Measurements from ENCODE around the gene DAPK1. TPM values are rescaled to one million over a fixed set of nuclear protein-coding genes. Genes with fewer than 3 reads are reported as not detected.
"Not testable (repeated sequence)": the region's sequence is repeated elsewhere in the genome, so short reads cannot be mapped to it uniquely, and the experiment has no call there.

Gene DAPK1
- total RNA-seq, 1 experiment from 2014 or later: 25.5 TPM

DNA sequence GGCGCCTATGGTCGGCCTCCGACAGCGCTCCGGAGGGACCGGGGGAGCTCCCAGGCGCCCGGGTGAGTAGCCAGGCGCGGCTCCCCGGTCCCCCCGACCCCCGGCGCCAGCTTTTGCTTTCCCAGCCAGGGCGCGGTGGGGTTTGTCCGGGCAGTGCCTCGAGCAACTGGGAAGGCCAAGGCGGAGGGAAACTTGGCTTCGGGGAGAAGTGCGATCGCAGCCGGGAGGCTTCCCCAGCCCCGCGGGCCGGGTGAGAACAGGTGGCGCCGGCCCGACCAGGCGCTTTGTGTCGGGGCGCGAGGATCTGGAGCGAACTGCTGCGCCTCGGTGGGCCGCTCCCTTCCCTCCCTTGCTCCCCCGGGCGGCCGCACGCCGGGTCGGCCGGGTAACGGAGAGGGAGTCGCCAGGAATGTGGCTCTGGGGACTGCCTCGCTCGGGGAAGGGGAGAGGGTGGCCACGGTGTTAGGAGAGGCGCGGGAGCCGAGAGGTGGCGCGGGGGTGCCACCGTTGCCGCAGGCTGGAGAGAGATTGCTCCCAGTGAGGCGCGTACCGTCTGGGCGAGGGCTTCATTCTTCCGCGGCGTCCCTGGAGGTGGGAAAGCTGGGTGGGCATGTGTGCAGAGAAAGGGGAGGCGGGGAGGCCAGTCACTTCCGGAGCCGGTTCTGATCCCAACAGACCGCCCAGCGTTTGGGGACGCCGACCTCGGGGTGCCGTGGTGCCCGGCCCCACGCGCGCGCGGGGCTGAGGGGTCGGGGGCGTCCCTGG lies 561 bp downstream of the DAPK1 start:
- peak; percentile 20 for DNase-seq (ENCODE audit: low spot score)

GRCh38 chr9:87498811-87499360 lies 1.2 kb downstream of the DAPK1 start:
- no peak for DNase-seq (ENCODE audit: low spot score)

- DNase-seq (ENCODE audit: low spot score): no peak
Observed at GRCh38 chr9:87499424-87500017, 1.9 kb downstream of the DAPK1 start.

DNA sequence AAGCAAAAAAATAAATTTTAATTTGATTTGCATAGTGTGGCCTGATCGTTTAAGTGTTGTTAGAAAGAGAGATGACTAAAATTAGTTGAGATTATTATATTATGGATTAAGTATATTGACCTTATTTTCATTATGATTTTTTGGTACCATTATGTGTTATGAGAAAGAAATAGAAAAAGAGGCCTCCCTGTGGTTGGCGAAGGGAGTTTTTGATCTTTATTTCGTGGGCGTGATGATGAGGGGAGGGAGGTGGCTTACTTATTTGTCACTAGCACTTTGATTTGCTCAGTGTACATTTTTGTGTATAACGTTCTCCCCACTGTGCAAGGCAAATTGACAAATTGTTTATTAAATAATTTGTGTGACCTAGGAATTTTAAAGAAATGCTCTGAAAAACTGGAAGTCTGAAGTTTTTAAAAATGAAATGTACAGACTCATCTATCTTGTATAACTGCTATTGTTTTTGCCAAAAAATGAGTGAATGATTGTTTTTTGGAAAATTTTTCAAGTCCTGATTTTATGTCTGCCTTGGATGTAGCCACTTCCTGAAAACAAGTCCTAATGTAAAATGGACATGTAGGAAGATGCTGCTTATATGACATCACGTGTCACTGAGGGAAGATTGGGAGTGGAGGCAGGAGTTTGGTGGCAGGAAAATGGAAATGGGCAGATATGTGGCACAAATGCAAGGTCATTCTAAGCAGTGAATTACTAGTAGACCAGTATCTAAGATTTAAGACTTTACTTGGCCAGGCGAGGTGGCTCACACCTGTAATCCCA lies 3.0 kb downstream of the DAPK1 start:
- DNase-seq (ENCODE audit: low spot score): no peak

GRCh38 chr9:87501271-87501656 lies 3.6 kb downstream of the DAPK1 start:
- DNase-seq (ENCODE audit: low spot score): not testable (repeated sequence)

- DNase-seq (ENCODE audit: low spot score): no peak
Observed at GRCh38 chr9:87501806-87502205, 4.1 kb downstream of the DAPK1 start.

DNA sequence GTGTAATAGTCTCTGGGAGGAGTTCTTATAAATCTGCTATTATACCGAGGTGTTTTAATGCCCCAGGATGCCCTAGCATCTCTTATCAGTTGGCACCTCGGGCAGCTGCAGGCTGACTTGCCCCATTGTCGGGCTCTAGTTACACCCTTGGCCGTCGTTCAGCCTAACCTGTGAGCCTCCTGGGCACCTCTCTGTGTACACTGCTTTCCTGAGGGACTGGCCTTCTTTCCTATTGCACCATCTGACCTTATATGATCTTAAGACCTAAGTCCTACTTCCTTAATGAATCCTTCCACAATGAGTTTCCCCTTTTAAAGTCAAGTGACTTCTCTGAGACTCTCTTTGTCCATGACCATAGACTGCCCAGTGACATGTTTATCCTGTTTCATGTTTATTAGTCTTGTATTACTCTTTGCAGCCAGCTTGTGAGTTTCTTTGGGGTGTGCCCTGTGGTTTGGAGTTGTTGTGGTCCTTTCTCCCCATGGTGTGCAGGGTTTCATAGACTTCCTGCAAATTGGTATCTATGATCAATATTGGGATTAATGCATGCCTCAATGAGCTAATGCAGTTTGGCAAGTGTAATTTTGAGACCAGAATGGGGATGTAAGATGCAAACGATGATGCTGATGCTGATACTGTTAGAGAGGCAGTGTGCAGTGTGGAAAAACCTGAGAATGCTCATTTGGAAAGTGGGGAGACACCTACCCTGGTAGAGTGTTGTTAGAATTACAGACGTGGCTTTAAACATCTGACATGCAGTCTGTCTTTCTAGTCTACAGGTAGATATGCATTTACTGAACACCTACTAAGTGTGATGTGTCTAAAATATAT lies 4.9 kb downstream of the DAPK1 start:
- no peak for DNase-seq (ENCODE audit: low spot score)

GRCh38 chr9:87503430-87503829 lies 5.8 kb downstream of the DAPK1 start:
- no peak for DNase-seq (ENCODE audit: low spot score)

DNA sequence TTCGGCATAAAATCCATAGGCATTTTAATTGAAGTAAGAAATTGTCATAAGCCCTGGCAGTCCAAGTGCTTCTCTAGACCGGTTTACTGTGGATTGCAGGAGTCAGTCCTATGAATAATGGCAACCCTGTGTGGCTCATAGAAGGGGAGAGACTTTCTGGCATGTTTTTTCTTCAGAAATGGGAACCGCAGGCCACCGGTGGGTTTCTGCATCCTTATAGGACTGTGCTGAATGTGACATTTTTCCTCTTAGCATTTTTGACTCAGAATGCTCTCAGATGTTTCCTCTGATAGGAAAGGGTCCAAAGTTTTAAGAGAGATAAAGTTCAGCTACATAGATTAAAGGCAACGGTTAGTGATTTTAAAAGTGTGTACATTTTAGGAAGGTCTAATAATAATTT lies 6.3 kb downstream of the DAPK1 start:
- no peak for DNase-seq (ENCODE audit: low spot score)

DNA sequence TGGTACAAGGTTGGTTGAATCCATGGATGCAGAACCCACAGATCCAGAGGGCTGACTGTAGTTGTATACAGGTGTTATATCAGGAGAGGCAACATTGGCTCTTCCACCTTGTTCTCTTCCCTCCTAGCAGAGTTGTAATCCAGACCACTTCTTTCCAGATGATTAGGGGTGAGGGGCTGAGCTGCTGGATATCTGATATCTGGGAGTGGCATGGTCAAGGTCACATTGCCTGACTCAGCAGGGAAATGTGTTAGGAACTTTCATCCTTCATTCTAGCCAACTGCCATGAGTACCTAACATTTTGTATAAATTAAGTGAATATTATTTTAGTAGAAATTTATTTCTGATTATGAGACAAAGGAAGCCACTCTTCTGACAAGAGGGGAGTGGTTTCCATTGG lies 7.3 kb downstream of the DAPK1 start:
- DNase-seq (ENCODE audit: low spot score): no peak

DNA sequence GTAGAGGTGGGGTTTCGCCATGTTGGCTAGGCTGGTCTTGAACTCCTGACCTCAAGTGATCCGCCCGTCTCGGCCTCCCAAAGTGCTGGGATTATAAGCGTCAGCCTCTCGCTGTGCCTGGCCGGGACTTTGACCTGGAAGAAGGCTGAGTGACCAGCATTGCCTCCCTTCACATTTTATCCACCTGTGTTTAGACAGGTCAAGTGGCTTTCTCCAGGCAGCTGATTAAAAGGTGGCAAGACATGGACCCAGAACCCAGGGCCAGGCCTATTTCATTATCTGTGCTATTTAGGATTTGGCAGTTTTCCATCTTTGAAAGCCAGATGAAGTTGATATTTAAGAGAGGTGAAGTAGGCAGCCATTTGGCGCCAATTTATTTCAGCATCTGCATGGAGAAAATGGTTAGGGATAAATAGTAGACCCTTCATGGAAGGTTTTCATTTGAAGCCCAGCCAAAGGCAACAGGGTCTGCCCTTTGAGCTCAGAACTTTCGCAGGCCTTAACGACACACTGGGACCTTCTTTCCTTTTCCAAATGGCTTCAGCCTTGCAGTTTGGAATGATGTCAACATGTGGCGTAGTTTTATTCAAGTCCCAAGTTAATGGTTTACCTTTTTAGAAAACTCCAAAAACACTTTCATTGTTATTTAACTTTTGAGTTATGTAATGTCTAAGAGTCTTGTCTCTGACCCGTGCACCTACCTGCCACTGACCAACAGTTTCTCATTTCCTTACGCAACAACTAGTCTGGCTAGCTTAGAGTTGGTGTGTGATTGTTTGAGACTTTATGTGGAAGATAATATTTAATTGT lies 8.4 kb downstream of the DAPK1 start:
- DNase-seq (ENCODE audit: low spot score): no peak

DNA sequence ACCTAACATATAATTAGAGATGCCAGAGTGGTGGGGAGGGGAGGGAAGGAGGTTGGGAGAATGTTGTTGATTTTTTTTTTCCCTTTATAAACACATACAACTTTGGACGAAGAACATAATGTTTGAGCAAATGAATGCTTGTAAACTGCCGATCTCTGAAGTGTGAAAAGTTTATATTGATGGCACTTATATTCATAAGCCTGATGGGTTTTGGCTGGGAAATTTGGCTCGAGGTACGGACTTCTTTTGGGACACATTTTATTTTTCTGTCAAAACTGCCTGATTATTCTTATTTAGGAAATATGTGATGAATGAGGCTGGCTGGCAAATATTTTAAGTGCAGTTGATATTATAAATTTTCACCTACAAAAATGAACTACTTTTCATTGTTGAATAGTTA lies 9.9 kb downstream of the DAPK1 start:
- no peak for DNase-seq (ENCODE audit: low spot score)

DNA sequence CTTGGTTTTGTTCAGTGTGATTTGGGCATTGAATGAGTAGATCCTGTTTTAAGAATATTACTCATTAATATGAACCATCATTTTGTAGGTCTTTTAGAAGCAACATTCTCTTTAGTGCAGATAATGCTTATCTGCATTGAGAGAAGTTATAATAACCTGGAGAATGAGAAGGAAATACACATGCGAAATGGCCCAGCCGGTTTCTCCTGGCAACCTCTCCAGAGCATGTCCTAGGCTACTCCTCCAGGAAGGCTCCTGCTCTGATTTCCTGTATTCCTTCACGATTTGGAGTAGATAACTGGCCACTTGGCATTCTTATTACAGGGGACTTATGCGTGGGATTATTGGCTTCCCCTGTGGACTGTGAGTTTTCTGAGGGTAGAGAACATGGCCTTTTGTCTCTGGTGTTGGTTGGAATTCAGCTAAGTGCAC lies 12.6 kb downstream of the DAPK1 start:
- DNase-seq (ENCODE audit: low spot score): no peak

DNA sequence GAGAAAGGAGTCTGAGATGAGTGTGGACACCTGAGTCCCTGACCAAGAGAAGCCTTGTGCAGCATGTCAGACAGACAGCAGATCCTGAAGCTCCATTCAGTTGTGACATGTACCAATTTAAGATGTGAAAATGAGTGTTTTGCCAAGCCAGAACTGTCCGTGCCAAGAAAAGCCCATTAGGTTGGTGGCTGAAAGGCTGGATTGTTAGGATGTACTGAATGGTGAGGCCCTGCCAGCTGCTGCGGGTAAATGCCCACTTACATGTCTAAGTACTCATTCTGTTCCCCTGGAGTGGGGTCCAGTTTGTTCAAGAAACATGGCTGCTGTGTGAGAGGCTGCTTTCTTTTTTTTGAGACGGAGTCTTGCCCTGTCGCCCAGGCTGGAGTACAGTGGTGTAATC lies 14.6 kb downstream of the DAPK1 start:
- DNase-seq (ENCODE audit: low spot score): no peak

GRCh38 chr9:87513161-87513560 lies 15.5 kb downstream of the DAPK1 start:
- no peak for DNase-seq (ENCODE audit: low spot score)

DNA sequence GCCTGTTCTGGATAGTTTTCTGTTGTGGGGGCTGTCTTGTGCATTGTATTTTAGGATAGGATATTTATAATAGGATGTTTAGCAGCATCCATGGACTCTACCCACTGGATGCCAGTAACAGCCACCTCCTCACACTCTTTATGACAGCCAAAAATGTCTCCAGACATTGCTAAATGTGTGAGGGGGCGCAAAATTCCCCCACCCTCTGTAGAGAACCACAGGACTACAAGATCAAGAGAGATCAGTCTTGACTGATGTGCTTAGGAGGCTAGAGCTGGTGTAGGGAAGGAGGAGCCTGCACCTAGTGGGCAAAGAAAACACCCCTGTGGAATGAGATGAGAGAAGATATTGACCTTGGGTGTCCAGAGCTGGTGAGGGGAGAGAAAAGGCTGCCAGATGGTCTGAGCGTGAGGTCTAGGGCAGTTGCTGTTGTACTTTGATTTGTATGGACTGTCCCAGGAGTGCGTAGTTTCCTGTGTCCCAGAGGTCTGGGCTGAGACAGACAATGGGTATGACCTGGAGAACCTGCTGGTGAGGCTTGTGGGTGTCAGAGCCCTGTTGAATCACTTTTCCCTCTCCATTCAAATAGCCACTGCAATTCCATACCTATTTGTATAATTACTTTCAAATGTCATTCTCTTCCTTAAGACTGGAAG lies 16.3 kb downstream of the DAPK1 start:
- no peak for DNase-seq (ENCODE audit: low spot score)

- DNase-seq (ENCODE audit: low spot score): no peak
Observed at GRCh38 chr9:87515006-87515405, 17.3 kb downstream of the DAPK1 start.

DNA sequence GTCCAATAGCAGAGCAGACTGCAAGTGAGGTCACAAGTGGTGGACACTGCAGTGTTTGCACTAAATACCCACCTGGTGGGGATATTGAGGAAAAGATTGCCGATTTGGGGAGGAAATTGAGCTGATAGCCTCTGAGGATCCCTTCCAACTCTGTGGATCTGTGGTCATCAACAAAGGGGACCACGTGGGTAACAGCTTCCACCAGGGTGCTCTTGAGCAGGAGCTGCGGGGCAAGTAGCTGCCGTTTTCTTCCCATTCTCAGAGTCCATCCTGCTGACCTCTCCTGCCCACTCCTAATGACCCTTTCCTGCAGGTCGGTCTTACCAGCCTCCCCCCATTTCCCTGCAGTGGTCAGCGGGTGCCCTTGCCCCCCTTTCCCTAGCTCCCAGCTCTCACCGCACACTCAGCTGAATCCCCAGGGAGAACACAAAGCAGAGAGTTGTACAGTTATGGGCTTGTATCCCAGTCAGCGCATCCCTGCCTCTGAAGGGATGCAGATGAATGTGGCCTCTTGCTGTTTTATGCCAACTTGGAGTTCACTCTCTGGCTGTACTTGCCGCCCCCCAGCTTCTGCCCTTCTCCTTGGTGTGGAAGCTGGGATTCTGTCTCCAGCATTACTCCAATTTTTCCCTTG lies 18.0 kb downstream of the DAPK1 start:
- no peak for DNase-seq (ENCODE audit: low spot score)

DNA sequence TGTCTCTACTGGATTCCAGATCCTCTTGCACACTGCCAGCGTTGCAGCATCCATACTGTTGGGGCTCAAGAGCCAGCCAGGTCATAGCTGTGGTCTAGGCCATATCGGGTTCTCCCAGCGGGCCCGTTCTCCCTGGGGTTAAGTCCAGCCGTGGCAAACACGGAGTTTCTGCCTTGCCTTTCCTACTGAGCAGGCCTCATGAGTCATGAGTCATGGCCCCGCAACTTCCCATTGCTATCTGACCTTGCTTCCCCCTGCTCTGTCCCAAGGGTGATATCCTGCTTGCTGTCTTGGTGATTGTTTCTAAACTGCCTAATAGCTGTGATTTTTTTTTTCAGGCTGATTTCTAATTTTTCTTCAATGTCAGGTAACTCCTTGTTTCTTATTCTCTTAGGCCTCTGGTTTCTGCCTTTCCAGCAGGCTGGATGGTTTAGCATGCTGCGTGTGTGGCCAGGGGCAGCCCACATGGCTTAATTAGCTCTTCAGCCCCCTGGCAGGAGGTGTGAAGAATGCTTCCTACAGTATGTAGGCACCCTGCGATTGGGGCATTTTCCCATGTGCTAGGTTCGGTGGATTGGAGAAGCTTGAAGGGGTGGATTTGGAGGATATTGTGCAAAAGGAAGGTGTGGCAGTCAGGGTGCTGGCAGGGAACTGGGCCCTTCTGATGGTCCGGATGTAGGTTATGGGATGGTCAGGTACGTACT lies 18.7 kb downstream of the DAPK1 start:
- DNase-seq (ENCODE audit: low spot score): peak; percentile 85

Measured in A172 (cell line).